Fibroblast of the aortic adventitia (primary cell): ENCODE data around the gene SERPINA3. TPM values are rescaled to one million over a fixed set of nuclear protein-coding genes. Genes with fewer than 3 reads are reported as not detected.

Experiments
- DNase-seq: peaks from one replicate; pipeline ENCODE4 v3.0.0-alpha.2; 2010; ENCODE audit warnings: low read depth
- H3K4me3 ChIP-seq: 2 replicates; pipeline ENCODE4 v1.5.1; 2011; ENCODE audit warnings: low read depth, mild to moderate bottlenecking, control low read depth, low read length, moderate library complexity
- CTCF ChIP-seq: IDR thresholded peaks from 2 replicates; pipeline ENCODE4 v1.5.1; 2011; ENCODE audit warnings: mild to moderate bottlenecking, low read length, control low read depth, inconsistent platforms; ENCODE audit not compliant: insufficient read depth
- total RNA-seq: library from RNA; depleted of rRNA; stranded (reverse); fragments of >200 nt; gene quantifications from 2 replicates; pipeline ENCODE4 v1.2.3, GENCODE V29; 2012; ENCODE audit warnings: low replicate concordance

SERPINA3 gene
- total RNA-seq, 1 donor: 13.6 TPM

GRCh38 chr14:94570440-94570839 lies 41.8 kb upstream of the SERPINA3 start:
- H3K4me3 ChIP-seq: no peak overlapping the region
- DNase-seq: no peak
- no peak for TF ChIP-seq CTCF

- TF ChIP-seq CTCF: no peak
- H3K4me3 ChIP-seq: no peak overlapping the region
- peak; percentile 49 for DNase-seq
Observed at GRCh38 chr14:94571395-94571794, 40.8 kb upstream of the SERPINA3 start.

GRCh38 chr14:94571950-94572349 lies 40.2 kb upstream of the SERPINA3 start:
- DNase-seq: peak; percentile 63
- TF ChIP-seq CTCF: no peak
- no peak overlapping the region for H3K4me3 ChIP-seq

GRCh38 chr14:94572637-94573303 lies 39.4 kb upstream of the SERPINA3 start:
- DNase-seq: no peak
- H3K4me3 ChIP-seq: no peak overlapping the region
- TF ChIP-seq CTCF: no peak

GRCh38 chr14:94573475-94574277 lies 38.5 kb upstream of the SERPINA3 start:
- no peak for DNase-seq
- H3K4me3 ChIP-seq: no peak overlapping the region
- TF ChIP-seq CTCF: no peak

- no peak for TF ChIP-seq CTCF
- DNase-seq: no peak
- H3K4me3 ChIP-seq: no peak overlapping the region
Observed at GRCh38 chr14:94574336-94574735, 37.9 kb upstream of the SERPINA3 start.
